MCF 10A (cell line): Measurements from ENCODE around the gene PLXNB2. TPM values are rescaled to one million over a fixed set of nuclear protein-coding genes. Genes with fewer than 3 reads are reported as not detected.
"Not testable (repeated sequence)": the region's sequence is repeated elsewhere in the genome, so short reads cannot be mapped to it uniquely, and the experiment has no call there.

Experiments used
- BruUV-seq: library from RNA; stranded (reverse); fragments of 400-500 nt; replicated peaks from 2 replicates; lab custom pipeline; 2021; lab: Mats Ljungman, UMichigan
- CTCF ChIA-PET: fragments of 300-600 bp; sonication (Branson Sonifier 250); formaldehyde crosslinking; extraction: SDS; loops from one replicate; lab custom pipeline; 2021; ENCODE audit warnings: antibody characterized with exemption, inconsistent platforms; lab: Yijun Ruan, JAX
- POLR2A ChIA-PET: fragments of 300-600, 350-650 bp; sonication (Branson Sonifier 250); formaldehyde crosslinking; extraction: SDS; loops from one replicate; lab custom pipeline; 2020; ENCODE audit warnings: antibody characterized with exemption, inconsistent platforms; lab: Yijun Ruan, JAX
- DNase-seq: peaks from one replicate; pipeline ENCODE4 v3.0.0-alpha.2; 2018; ENCODE audit not compliant: unreplicated experiment
- H3K27ac Mint-ChIP-seq: one replicate; pipeline ENCODE4 v1.8.0; 2022; ENCODE audit warnings: mild to moderate bottlenecking, low read depth, mixed read lengths; ENCODE audit not compliant: unreplicated experiment
- H3K27me3 Mint-ChIP-seq: one replicate; pipeline ENCODE4 v1.8.0; 2022; ENCODE audit warnings: mixed read lengths; ENCODE audit not compliant: insufficient read depth, unreplicated experiment
- H3K36me3 Mint-ChIP-seq: one replicate; pipeline ENCODE4 v1.8.0; 2022; ENCODE audit warnings: mild to moderate bottlenecking, moderate library complexity, mixed read lengths; ENCODE audit not compliant: insufficient read depth, unreplicated experiment
- H3K4me1 Mint-ChIP-seq: one replicate; pipeline ENCODE4 v1.8.0; 2022; ENCODE audit warnings: mixed read lengths; ENCODE audit not compliant: insufficient read depth, unreplicated experiment
- H3K4me3 Mint-ChIP-seq: one replicate; pipeline ENCODE4 v1.8.0; 2022; ENCODE audit warnings: mild to moderate bottlenecking, moderate library complexity, mixed read lengths; ENCODE audit not compliant: unreplicated experiment
- H3K9me3 Mint-ChIP-seq: one replicate; pipeline ENCODE4 v1.8.0; 2022; ENCODE audit warnings: mixed read lengths; ENCODE audit not compliant: unreplicated experiment
- CTCF ChIP-seq: fragments of 200-600 bp; IDR thresholded peaks from one replicate; pipeline ENCODE4 v1.8.0; 2022; ENCODE audit warnings: antibody characterized with exemption, mild to moderate bottlenecking; ENCODE audit not compliant: unreplicated experiment
- intact Hi-C: fragments of 100-400 bp; cut with micrococcal nuclease; formaldehyde crosslinking; loops from 2 replicates; pipeline ENCODE4 v1.14.1; 2022
- total RNA-seq: library from RNA; stranded (reverse); gene quantifications from 2 replicates; pipeline ENCODE4 v1.2.3, GENCODE V29; 2022

Gene PLXNB2
- total RNA-seq, 1 experiment from 2014 or later = 199 TPM

GRCh38 chr22:50275181-50276055 is 32.0 kb downstream of the PLXNB2 start:
- H3K36me3 Mint-ChIP-seq = peaks cover 61% of the 10 kb centered on the region
- H3K4me1 Mint-ChIP-seq = peaks cover 6% of the 10 kb centered on the region
- BruUV-seq = TSS peak; percentile 78
- no peak overlapping the region for H3K27ac Mint-ChIP-seq
- H3K27me3 Mint-ChIP-seq = no peaks in the 10 kb centered on the region
- intact Hi-C loops = loop anchor here (2.0 kb wide), 1 partner anchor 51 kb away; the partner anchor contains the start of gene DENND6B
- DNase-seq = no peak
- ChIA-PET POLR2A (interaction anchor here (1.3 kb wide), 1 partner anchor 32 kb away, joined by 4 read pairs; no protein-coding TSS in a partner anchor), CTCF (interaction anchor here (1.0 to 5.4 kb wide), 12 partner anchors 9 to 66 kb away, joined by 3 to 38 read pairs (median 6); partner anchors contain the start of genes DENND6B and MAPK12)
- H3K9me3 Mint-ChIP-seq = no peaks in the 10 kb centered on the region
- TF ChIP-seq CTCF = no peak
- H3K4me3 Mint-ChIP-seq = no peak overlapping the region

GRCh38 chr22:50274771-50275170 is 32.7 kb downstream of the PLXNB2 start:
- Mint-ChIP-seq H3K4me3 (no peak overlapping the region), H3K4me1 (peaks cover 6% of the 10 kb centered on the region), H3K9me3 (no peaks in the 10 kb centered on the region), H3K27ac (no peak overlapping the region), H3K36me3 (peaks cover 59% of the 10 kb centered on the region), H3K27me3 (no peaks in the 10 kb centered on the region)
- DNase-seq = no peak
- ChIA-PET POLR2A (interaction anchor here (1.3 to 3.4 kb wide), 2 partner anchors 31 to 32 kb away, joined by 4 to 15 read pairs; no protein-coding TSS in a partner anchor), CTCF (interaction anchor here (0.7 to 5.4 kb wide), 6 partner anchors 11 to 59 kb away, joined by 3 to 38 read pairs (median 4); partner anchors contain the start of gene DENND6B)
- intact Hi-C loops = loop anchor here (1.0 to 2.0 kb wide), 2 partner anchors 52 to 68 kb away; partner anchors contain the start of gene DENND6B
- TF ChIP-seq CTCF = no peak
- BruUV-seq = no TSS peak

GRCh38 chr22:50274311-50274710 is 33.1 kb downstream of the PLXNB2 start:
- no peaks in the 10 kb centered on the region for H3K27me3 Mint-ChIP-seq
- POLR2A ChIA-PET = interaction anchor here (3.4 kb wide), 2 partner anchors 23 to 31 kb away, joined by 10 to 15 read pairs; partner anchors contain the start of gene HDAC10
- intact Hi-C loops = loop anchor here (1.0 to 2.0 kb wide), 2 partner anchors 52 to 68 kb away; partner anchors contain the start of gene DENND6B
- peak; percentile 56 for DNase-seq
- CTCF ChIA-PET = interaction anchor here (0.7 to 5.4 kb wide), 8 partner anchors 11 to 68 kb away, joined by 3 to 38 read pairs (median 4); partner anchors contain the start of gene DENND6B
- peaks cover 54% of the 10 kb centered on the region for H3K36me3 Mint-ChIP-seq
- H3K4me3 Mint-ChIP-seq = peak overlapping the region; percentile 31
- no peaks in the 10 kb centered on the region for H3K9me3 Mint-ChIP-seq
- peak; percentile 47 for TF ChIP-seq CTCF
- peaks cover 6% of the 10 kb centered on the region for H3K4me1 Mint-ChIP-seq
- no peak overlapping the region for H3K27ac Mint-ChIP-seq
- no TSS peak for BruUV-seq

- CTCF ChIA-PET = interaction anchor here (0.7 to 5.4 kb wide), 7 partner anchors 10 to 169 kb away, joined by 3 to 38 read pairs (median 3); partner anchors contain the start of gene DENND6B
- POLR2A ChIA-PET = interaction anchor here (3.4 kb wide), 2 partner anchors 22 to 32 kb away, joined by 10 to 15 read pairs; partner anchors contain the start of gene HDAC10
- H3K4me3 Mint-ChIP-seq = peak overlapping the region; percentile 31
- H3K4me1 Mint-ChIP-seq, DNase-seq, H3K27ac Mint-ChIP-seq, H3K9me3 Mint-ChIP-seq, BruUV-seq, H3K27me3 Mint-ChIP-seq: not testable (repeated sequence)
- H3K36me3 Mint-ChIP-seq = peaks cover 51% of the 10 kb centered on the region
- intact Hi-C loops = loop anchor here (1.0 to 2.0 kb wide), 2 partner anchors 53 to 69 kb away; partner anchors contain the start of gene DENND6B
Observed at GRCh38 chr22:50273781-50274180, 33.7 kb downstream of the PLXNB2 start.

- POLR2A ChIA-PET = interaction anchor here (1.1 to 3.4 kb wide), 3 partner anchors 22 to 32 kb away, joined by 3 to 15 read pairs (median 10); partner anchors contain the start of gene HDAC10
- peaks cover 11% of the 10 kb centered on the region for H3K4me1 Mint-ChIP-seq
- H3K4me3 Mint-ChIP-seq, BruUV-seq, intact Hi-C loops, H3K9me3 Mint-ChIP-seq, H3K27ac Mint-ChIP-seq, H3K27me3 Mint-ChIP-seq, DNase-seq: not testable (repeated sequence)
- CTCF ChIA-PET = interaction anchor here (0.7 to 5.4 kb wide), 8 partner anchors 21 to 169 kb away, joined by 3 to 38 read pairs (median 4); partner anchors contain the start of genes DENND6B and HDAC10
- peaks cover 47% of the 10 kb centered on the region for H3K36me3 Mint-ChIP-seq
Observed at GRCh38 chr22:50273352-50273751, 34.1 kb downstream of the PLXNB2 start.
